A673 (cell line): ENCODE results near the gene AQP2. TPM values are rescaled to one million over a fixed set of nuclear protein-coding genes. Genes with fewer than 3 reads are reported as not detected.
"Not testable (repeated sequence)": the region's sequence is repeated elsewhere in the genome, so short reads cannot be mapped to it uniquely, and the experiment has no call there.

Experiments used
- BruUV-seq: library from RNA; stranded (reverse); fragments of 400-500 nt; replicated peaks from 2 replicates; lab custom pipeline; 2021; lab: Mats Ljungman, UMichigan
- CTCF ChIA-PET: fragments of 300-600 bp; sonication (Branson Sonifier 250); formaldehyde crosslinking; loops from one replicate; lab custom pipeline; 2022; ENCODE audit warnings: antibody characterized with exemption; lab: Charles Lee
- POLR2A ChIA-PET: fragments of 300-600 bp; sonication (Branson Sonifier 250); formaldehyde crosslinking; loops from one replicate; lab custom pipeline; 2022; ENCODE audit warnings: antibody characterized with exemption; ENCODE audit not compliant: low non-redundant PET; lab: Charles Lee
- DNase-seq: peaks from one replicate; pipeline ENCODE4 v3.0.0-alpha.2; 2015; ENCODE audit warnings: low spot score
- H3K27ac ChIP-seq: fragments of 200-600 bp; sonication (generic); 2 replicates; pipeline ENCODE4 v1.5.1; 2016; ENCODE audit warnings: mixed run types, low read depth, mild to moderate bottlenecking, mixed read lengths, antibody characterized with exemption, low read length; ENCODE audit not compliant: poor library complexity, severe bottlenecking
- H3K27me3 ChIP-seq: fragments of 200-600 bp; sonication (generic); replicated peaks from 2 replicates; pipeline ENCODE4 v1.6.1; 2017; ENCODE audit warnings: mixed run types, low read depth, mild to moderate bottlenecking, mixed read lengths, antibody characterized with exemption, low read length; ENCODE audit not compliant: insufficient read depth, poor library complexity
- H3K36me3 ChIP-seq: fragments of 200-600 bp; sonication (generic); 2 replicates; pipeline ENCODE4 v1.6.1; 2016; ENCODE audit warnings: mixed run types, mild to moderate bottlenecking, mixed read lengths, antibody characterized with exemption, low read length; ENCODE audit not compliant: insufficient read depth, poor library complexity, severe bottlenecking
- H3K4me1 ChIP-seq: fragments of 200-600 bp; sonication (generic); 2 replicates; pipeline ENCODE4 v1.6.1; 2017; ENCODE audit warnings: mixed run types, mild to moderate bottlenecking, mixed read lengths, antibody characterized with exemption, low read length; ENCODE audit not compliant: insufficient read depth, poor library complexity, severe bottlenecking
- H3K4me3 ChIP-seq: fragments of 200-600 bp; sonication (generic); 2 replicates; pipeline ENCODE4 v1.5.1; 2016; ENCODE audit warnings: low read depth, mixed run types, mild to moderate bottlenecking, mixed read lengths, low read length; ENCODE audit not compliant: poor library complexity, severe bottlenecking
- H3K9me3 ChIP-seq: fragments of 200-600 bp; sonication (generic); 2 replicates; pipeline ENCODE4 v1.6.1; 2016; ENCODE audit warnings: mixed run types, low read depth, mild to moderate bottlenecking, mixed read lengths, antibody characterized with exemption, low read length; ENCODE audit not compliant: poor library complexity, severe bottlenecking
- CTCF ChIP-seq: fragments of 300-800, 200-600 bp; sonication (generic); conservative IDR thresholded peaks from 2 replicates; pipeline ENCODE4 v1.5.1; 2017; ENCODE audit warnings: low read depth, mild to moderate bottlenecking, antibody characterized with exemption, low read length, moderate library complexity, mixed read lengths
- EZH2 ChIP-seq: fragments of 200-600 bp; sonication (generic); IDR thresholded peaks from 2 replicates; pipeline ENCODE4 v1.6.1; 2017; ENCODE audit warnings: borderline replicate concordance, low read depth, mild to moderate bottlenecking, mixed read lengths, antibody characterized with exemption, low read length; ENCODE audit not compliant: poor library complexity, severe bottlenecking
- intact Hi-C: fragments of 100-400 bp; cut with micrococcal nuclease; formaldehyde crosslinking; loops from one replicate; pipeline ENCODE4 v1.10.0; 2022; ENCODE audit not compliant: unreplicated experiment
- total RNA-seq: library from RNA; stranded (reverse); gene quantifications from 2 replicates; pipeline ENCODE4 v1.2.3, GENCODE V29; 2021

AQP2 gene
- total RNA-seq, 1 experiment from 2014 or later = not detected

- Histone ChIP-seq H3K4me3 (no peak overlapping the region), H3K4me1 (peaks cover 16% of the 10 kb centered on the region), H3K36me3 (peaks cover 13% of the 10 kb centered on the region), H3K9me3 (no peaks in the 10 kb centered on the region), H3K27me3 (no peaks in the 10 kb centered on the region), H3K27ac (peak overlapping the region; percentile 29)
- BruUV-seq = no TSS peak
- POLR2A ChIA-PET = interaction anchor here (0.6 kb wide), 1 partner anchor 39 kb away, joined by 3 read pairs; no protein-coding TSS in a partner anchor
- TF ChIP-seq EZH2 (no peak), CTCF (0 out of 2 replicates have a peak, but pooled peaks have one; percentile 17)
- CTCF ChIA-PET = interaction anchor here (0.6 to 2.0 kb wide), 5 partner anchors 17 to 115 kb away, joined by 3 to 13 read pairs (median 3); no protein-coding TSS in a partner anchor
- DNase-seq = peak; percentile 92
- intact Hi-C loops = no loop called here
These were observed 33.4 kb downstream of the AQP2 start for GRCh38 chr12:49983892-49984291.

DNA sequence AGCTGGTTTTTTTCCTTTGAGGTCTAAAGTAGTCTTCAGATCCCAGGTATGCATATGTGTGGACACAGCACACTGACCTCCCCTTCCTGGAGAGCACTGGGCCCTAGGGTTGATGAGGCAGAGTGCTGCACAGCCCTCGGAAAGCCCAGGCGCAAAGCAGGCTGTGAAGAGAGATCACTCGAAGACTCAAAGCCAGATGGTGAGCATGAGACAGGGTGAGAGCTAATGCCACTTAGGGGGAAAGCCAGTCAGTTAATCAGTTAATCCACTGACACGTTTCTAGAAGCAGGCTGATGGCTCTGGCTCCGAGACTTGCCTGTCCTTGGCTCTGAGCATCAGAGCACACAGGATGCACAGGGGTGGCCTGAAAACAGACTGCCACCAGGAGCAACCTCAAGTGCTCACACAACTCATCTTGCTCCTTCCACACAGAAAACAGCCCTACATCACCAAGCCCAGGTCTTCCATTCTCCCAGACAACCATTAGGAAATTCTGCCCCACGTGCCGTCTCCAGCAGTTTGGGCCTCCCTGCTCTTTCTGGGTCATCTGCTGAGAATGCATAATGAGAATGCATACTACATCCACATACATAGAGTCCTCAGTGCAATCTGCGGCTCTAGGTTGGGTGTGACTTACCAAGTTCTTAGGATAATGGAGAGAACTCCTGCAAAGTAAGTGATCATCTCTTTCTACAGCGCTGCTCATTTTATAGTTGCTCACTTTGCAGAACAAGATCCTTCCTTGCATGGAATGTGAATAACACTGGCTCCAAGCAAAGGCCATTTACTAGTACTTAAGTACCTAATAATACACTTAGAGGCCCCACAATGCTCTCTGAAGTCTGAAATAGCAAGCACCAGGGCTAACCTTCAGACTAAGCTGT, 34.2 kb downstream of the AQP2 start:
- Histone ChIP-seq H3K4me3 (no peak overlapping the region), H3K27me3 (no peaks in the 10 kb centered on the region), H3K36me3 (peaks cover 21% of the 10 kb centered on the region), H3K9me3 (no peaks in the 10 kb centered on the region), H3K27ac (peak overlapping the region; percentile 29), H3K4me1 (peaks cover 16% of the 10 kb centered on the region)
- ChIA-PET CTCF (interaction anchor here (0.6 to 2.0 kb wide), 4 partner anchors 18 to 100 kb away, joined by 3 to 13 read pairs (median 6); no protein-coding TSS in a partner anchor), POLR2A (no interaction called here)
- intact Hi-C loops = no loop called here
- TF ChIP-seq EZH2 (no peak), CTCF (no peak)
- BruUV-seq = no TSS peak
- DNase-seq = no peak

DNA sequence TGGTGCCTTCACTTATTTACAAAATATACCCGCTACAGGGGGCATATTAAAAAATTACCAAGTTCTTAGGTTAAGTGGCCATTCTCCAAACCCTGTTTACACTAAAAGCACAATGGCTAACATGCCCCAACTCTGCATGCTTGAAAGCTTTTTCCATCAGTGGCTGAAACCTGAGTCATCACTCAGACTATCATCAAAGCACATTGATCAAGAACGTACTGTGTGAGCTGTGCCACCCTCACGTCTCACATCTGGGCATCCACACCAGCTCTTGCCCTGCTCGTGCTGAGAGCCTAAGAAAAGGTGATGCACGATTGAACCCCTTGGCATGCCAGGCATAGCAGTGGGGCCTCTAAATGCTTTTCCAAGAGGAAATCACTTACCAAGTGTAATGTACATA, 35.4 kb downstream of the AQP2 start:
- CTCF ChIA-PET = no interaction called here

DNA sequence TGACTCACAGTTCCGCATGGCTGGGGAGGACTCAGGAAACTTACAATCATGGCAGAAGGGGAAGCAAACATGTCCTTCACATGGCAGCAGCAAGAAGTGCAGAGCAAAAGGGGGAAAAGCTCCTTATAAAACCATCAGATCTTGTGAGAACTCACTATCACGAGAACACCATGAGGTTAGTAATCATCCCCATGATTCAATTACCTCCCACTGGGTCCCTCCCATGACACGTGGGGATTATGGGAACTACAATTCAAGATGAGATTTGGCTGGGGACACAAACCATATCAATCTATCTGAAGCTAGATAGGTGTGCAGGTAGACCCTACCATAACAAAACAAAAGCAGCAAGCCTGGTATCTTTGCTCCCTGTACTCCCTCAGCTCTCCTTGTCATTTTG, 35.9 kb downstream of the AQP2 start:
- BruUV-seq, DNase-seq, POLR2A ChIA-PET, H3K9me3 ChIP-seq, H3K4me3 ChIP-seq, H3K27ac ChIP-seq, intact Hi-C loops, H3K27me3 ChIP-seq, CTCF ChIA-PET: not testable (repeated sequence)
- peaks cover 16% of the 10 kb centered on the region for H3K4me1 ChIP-seq
- peaks cover 37% of the 10 kb centered on the region for H3K36me3 ChIP-seq

More for the DNA sequence above, 35.4 kb downstream of the AQP2 start:
- Histone ChIP-seq H3K9me3 (no peaks in the 10 kb centered on the region), H3K4me1 (peaks cover 16% of the 10 kb centered on the region), H3K27ac (no peak overlapping the region), H3K27me3 (no peaks in the 10 kb centered on the region), H3K36me3 (peaks cover 34% of the 10 kb centered on the region), H3K4me3 (no peak overlapping the region)
- BruUV-seq = no TSS peak
- no peak for TF ChIP-seq EZH2
- no peak for TF ChIP-seq CTCF
- no peak for DNase-seq
- POLR2A ChIA-PET = no interaction called here
- intact Hi-C loops = no loop called here
